Urinary bladder (tissue), 2 donors: ENCODE data around the gene ZNF679. TPM values are rescaled to one million over a fixed set of nuclear protein-coding genes. Genes with fewer than 3 reads are reported as not detected.

Source experiments
- polyA plus RNA-seq: library from polyadenylated mRNA; stranded (reverse); fragments of 200-250 nt; gene quantifications from one replicate; pipeline ENCODE4 v1.2.3, GENCODE V29; 2013
- total RNA-seq: library from RNA; depleted of rRNA; stranded (reverse); fragments of >200 nt; gene quantifications from one replicate; pipeline ENCODE4 v1.2.3, GENCODE V29; 2014
- donor health status: healthy.

The ZNF679 gene
- total and polyA plus RNA-seq, 2 donors = not detected

Other genes with a start within 250 kb of the ZNF679 start
- gene ZNF722, start 229.6 kb upstream of the ZNF679 start, total RNA-seq = not detected
- not detected for gene ZNF722, start 229.6 kb upstream of the ZNF679 start, polyA plus RNA-seq
- 0.32 TPM for gene ZNF727, start 183.0 kb upstream of the ZNF679 start, total RNA-seq
- gene ZNF727, start 183.0 kb upstream of the ZNF679 start, polyA plus RNA-seq = 0.16 TPM
- not detected for gene ZNF735, start 21.3 kb upstream of the ZNF679 start, total RNA-seq
- not detected for gene ZNF735, start 21.3 kb upstream of the ZNF679 start, polyA plus RNA-seq
- gene ZNF736, start 85.5 kb downstream of the ZNF679 start, total RNA-seq = 42.7 TPM
- 3.5 TPM for gene ZNF736, start 85.5 kb downstream of the ZNF679 start, polyA plus RNA-seq